BE2C (cell line): ENCODE data around the gene KLF14.

Experiments used
- DNase-seq: peaks from one replicate; pipeline ENCODE4 v3.0.0-alpha.2; 2020
- H3K27me3 ChIP-seq: fragments of 250-450 bp; sonication (Bioruptor Pico); 2 replicates; pipeline ENCODE4 v1.5.1; 2020; ENCODE audit warnings: mild to moderate bottlenecking
- H3K36me3 ChIP-seq: fragments of 250-450 bp; sonication (Bioruptor Pico); 2 replicates; pipeline ENCODE4 v1.5.1; 2020; ENCODE audit warnings: mild to moderate bottlenecking
- H3K4me1 ChIP-seq: fragments of 250-450 bp; sonication (Bioruptor Pico); 2 replicates; pipeline ENCODE4 v1.5.1; 2020
- H3K4me3 ChIP-seq: 2 replicates; pipeline ENCODE4 v1.5.1; 2011; ENCODE audit warnings: low read depth, low read length
- H3K9me3 ChIP-seq: fragments of 250-450 bp; sonication (Bioruptor Pico); 2 replicates; pipeline ENCODE4 v1.5.1; 2020
- TF ChIP-seq, protein P1 (sequence below): IDR thresholded peaks from 2 replicates; pipeline ENCODE4 v1.5.1; 2012; ENCODE audit warnings: mild to moderate bottlenecking, low read depth, low read length

KLF14 gene

DNA sequence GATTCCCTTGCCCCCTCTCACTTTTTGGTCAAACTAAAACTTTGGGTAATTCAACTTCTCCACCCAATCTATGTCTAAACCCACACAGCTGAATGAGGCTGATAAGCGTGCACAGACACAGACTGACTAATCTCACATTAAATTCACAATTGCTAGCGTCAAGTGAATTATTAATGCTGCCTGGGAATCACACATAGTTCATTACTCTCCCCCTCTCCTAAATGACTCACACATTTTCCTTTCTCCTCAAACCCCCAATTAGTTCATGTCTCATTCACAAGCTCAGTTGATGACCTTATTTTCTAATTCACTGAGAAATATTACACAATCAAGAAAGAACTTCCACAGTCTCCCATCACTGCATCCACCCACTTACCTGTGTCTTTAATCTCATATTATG lies 14.5 kb downstream of the KLF14 start:
- Histone ChIP-seq H3K36me3 (no peaks in the 10 kb centered on the region), H3K4me3 (no peak overlapping the region), H3K27me3 (peaks cover 22% of the 10 kb centered on the region), H3K9me3 (no peaks in the 10 kb centered on the region), H3K4me1 (no peaks in the 10 kb centered on the region)
- no peak for DNase-seq
- TF ChIP-seq, protein P1, sequence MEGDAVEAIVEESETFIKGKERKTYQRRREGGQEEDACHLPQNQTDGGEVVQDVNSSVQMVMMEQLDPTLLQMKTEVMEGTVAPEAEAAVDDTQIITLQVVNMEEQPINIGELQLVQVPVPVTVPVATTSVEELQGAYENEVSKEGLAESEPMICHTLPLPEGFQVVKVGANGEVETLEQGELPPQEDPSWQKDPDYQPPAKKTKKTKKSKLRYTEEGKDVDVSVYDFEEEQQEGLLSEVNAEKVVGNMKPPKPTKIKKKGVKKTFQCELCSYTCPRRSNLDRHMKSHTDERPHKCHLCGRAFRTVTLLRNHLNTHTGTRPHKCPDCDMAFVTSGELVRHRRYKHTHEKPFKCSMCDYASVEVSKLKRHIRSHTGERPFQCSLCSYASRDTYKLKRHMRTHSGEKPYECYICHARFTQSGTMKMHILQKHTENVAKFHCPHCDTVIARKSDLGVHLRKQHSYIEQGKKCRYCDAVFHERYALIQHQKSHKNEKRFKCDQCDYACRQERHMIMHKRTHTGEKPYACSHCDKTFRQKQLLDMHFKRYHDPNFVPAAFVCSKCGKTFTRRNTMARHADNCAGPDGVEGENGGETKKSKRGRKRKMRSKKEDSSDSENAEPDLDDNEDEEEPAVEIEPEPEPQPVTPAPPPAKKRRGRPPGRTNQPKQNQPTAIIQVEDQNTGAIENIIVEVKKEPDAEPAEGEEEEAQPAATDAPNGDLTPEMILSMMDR: no peak

DNA sequence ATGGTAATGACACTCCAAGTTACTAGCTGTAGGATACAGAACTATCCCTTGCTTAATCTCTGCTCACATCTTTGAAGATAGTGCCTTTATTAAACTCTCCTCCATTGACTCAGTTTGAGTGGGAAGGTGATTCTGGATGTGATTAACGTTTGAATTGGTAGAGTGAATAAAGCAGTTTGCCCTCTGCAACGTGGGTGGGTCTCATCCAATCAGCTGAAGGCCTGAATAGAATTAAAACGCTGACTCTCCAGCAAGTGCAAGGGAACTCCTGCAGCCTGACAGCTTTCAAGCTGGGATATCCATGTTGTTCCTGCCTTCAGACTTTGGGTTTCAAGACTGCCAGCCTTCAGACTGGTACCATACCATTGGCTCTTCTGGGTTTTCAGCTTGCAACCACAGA lies 21.6 kb downstream of the KLF14 start:
- H3K4me3 ChIP-seq: no peak overlapping the region
- H3K36me3 ChIP-seq: no peaks in the 10 kb centered on the region
- no peak for DNase-seq
- H3K9me3 ChIP-seq: no peaks in the 10 kb centered on the region
- H3K4me1 ChIP-seq: no peaks in the 10 kb centered on the region
- H3K27me3 ChIP-seq: no peaks in the 10 kb centered on the region
- TF ChIP-seq, protein P1: no peak

DNA sequence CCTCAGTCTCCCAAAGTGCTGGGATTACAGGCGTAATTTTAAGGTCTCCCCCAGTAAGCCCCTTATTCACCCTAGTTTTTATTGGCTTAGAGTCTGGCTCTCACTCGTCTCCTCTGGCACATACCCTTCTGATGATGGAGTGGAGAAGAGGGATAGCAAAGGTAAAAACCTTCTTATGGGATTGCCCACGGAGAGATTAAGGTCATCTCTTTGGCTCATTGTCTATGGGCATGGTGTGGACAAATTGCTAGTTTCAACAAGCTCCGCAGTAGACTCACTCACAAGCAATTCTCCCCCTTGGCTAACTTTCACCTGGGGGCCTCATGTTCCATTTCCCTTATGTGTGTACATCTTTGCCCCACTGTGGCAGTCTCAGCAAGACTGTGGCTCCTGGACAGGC lies 25.2 kb downstream of the KLF14 start:
- TF ChIP-seq, protein P1: no peak
- H3K4me3 ChIP-seq: no peak overlapping the region
- H3K9me3 ChIP-seq: no peaks in the 10 kb centered on the region; the same call in 1 of the 2 replicates
- no peak for DNase-seq
- H3K27me3 ChIP-seq: peaks cover 3% of the 10 kb centered on the region; the same call in 1 of the 2 replicates
- H3K4me1 ChIP-seq: no peaks in the 10 kb centered on the region
- no peaks in the 10 kb centered on the region for H3K36me3 ChIP-seq

- Histone ChIP-seq H3K4me3 (no peak overlapping the region), H3K4me1 (no peaks in the 10 kb centered on the region), H3K27me3 (peaks cover 5% of the 10 kb centered on the region; the same call in 1 of the 2 replicates), H3K36me3 (no peaks in the 10 kb centered on the region), H3K9me3 (no peaks in the 10 kb centered on the region; the same call in 1 of the 2 replicates)
- DNase-seq: no peak
- TF ChIP-seq, protein P1: no peak
Measured at GRCh38 chr7:130708001-130708400, 26.0 kb downstream of the KLF14 start.

GRCh38 chr7:130703851-130704250 lies 30.2 kb downstream of the KLF14 start:
- TF ChIP-seq, protein P1: no peak
- DNase-seq: no peak

DNA sequence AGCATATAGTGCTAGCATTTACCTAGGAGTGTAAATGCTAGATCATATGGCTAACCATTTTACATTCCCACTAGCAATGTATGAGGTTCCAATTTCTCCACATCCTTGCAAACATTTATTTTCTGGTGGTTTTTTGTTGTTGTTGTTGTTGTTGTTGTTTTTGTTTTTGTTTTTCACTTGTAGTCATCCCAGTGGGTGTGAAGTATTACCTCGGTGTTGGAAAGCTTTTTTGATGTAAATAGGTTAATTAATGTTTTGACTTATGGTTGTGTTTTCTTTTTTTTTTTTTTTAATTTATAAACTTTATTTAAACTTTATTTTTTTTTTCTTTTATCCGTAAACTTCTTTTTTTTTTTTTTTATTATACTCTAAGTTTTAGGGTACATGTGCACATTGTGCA lies 32.4 kb downstream of the KLF14 start:
- peaks cover 8% of the 10 kb centered on the region for H3K27me3 ChIP-seq
- TF ChIP-seq, protein P1: no peak
- no peak for DNase-seq
- H3K36me3 ChIP-seq: no peaks in the 10 kb centered on the region
- no peak overlapping the region for H3K4me3 ChIP-seq
- H3K9me3 ChIP-seq: no peaks in the 10 kb centered on the region; the same call in 1 of the 2 replicates
- no peaks in the 10 kb centered on the region for H3K4me1 ChIP-seq

More at GRCh38 chr7:130703851-130704250, 30.2 kb downstream of the KLF14 start:
- no peaks in the 10 kb centered on the region for H3K4me1 ChIP-seq
- H3K36me3 ChIP-seq: no peaks in the 10 kb centered on the region
- H3K9me3 ChIP-seq: no peaks in the 10 kb centered on the region; the same call in 1 of the 2 replicates
- H3K27me3 ChIP-seq: peaks cover 5% of the 10 kb centered on the region; the same call in 1 of the 2 replicates
- H3K4me3 ChIP-seq: no peak overlapping the region
